HepG2 (cell line): Measurements from ENCODE around the gene CTDP1. TPM values are rescaled to one million over a fixed set of nuclear protein-coding genes. Genes with fewer than 3 reads are reported as not detected.

ENCODE experiments used
- ERF ChIP-seq: IDR thresholded peaks from 2 replicates; pipeline ENCODE4 v1.6.1; 2018; ENCODE audit warnings: missing biosample characterization, missing genetic modification reagents
- FOXA1 ChIP-seq, 2 experiments: fragments of 450-650 bp in 1 of 2; sonication (generic) in 1 of 2; formaldehyde crosslinking in 1 of 2; IDR thresholded peaks; 2 replicates each; pipeline versions ENCODE4 v1.4.0 to v1.6.1; 2016 to 2020; ENCODE audit warnings: missing genetic modification reagents in 1 of 2
- NFIC ChIP-seq: IDR thresholded peaks from 2 replicates; pipeline ENCODE4 v1.6.1; 2012; ENCODE audit warnings: mild to moderate bottlenecking, low read length, inconsistent platforms
- PTBP1 ChIP-seq: fragments of 200-400 bp; formaldehyde crosslinking; IDR thresholded peaks from 2 replicates; pipeline ENCODE4 v1.6.1; 2018; ENCODE audit warnings: low read length, low read depth; ENCODE audit not compliant: poor library complexity, severe bottlenecking
- SALL1 ChIP-seq: sonication (generic); formaldehyde crosslinking; IDR thresholded peaks from 2 replicates; pipeline ENCODE4 v1.8.0; 2022; ENCODE audit warnings: mild to moderate bottlenecking, missing genetic modification reagents
- SMYD3 ChIP-seq: sonication (generic); formaldehyde crosslinking; IDR thresholded peaks from 2 replicates; pipeline ENCODE4 v1.8.1; 2023; ENCODE audit warnings: mild to moderate bottlenecking, missing genetic modification reagents
- TFAP4 ChIP-seq: sonication (generic); IDR thresholded peaks from 2 replicates; pipeline ENCODE4 v1.6.1; 2016; ENCODE audit warnings: low read depth, borderline replicate concordance
- ZNF136 ChIP-seq: sonication (generic); formaldehyde crosslinking; IDR thresholded peaks from 2 replicates; pipeline ENCODE4 v1.8.1; 2022; ENCODE audit warnings: low read depth, mild to moderate bottlenecking, moderate library complexity, missing genetic modification reagents
- ZNF549 ChIP-seq: sonication (generic); formaldehyde crosslinking; IDR thresholded peaks from 2 replicates; pipeline ENCODE4 v1.5.0; 2020; ENCODE audit warnings: missing genetic modification reagents
- ZNF749 ChIP-seq: sonication (generic); formaldehyde crosslinking; IDR thresholded peaks from 2 replicates; pipeline ENCODE4 v1.8.0; 2022; ENCODE audit warnings: mild to moderate bottlenecking, missing genetic modification reagents, moderate library complexity, borderline replicate concordance
- ZNF891 ChIP-seq: sonication (generic); formaldehyde crosslinking; IDR thresholded peaks from 2 replicates; pipeline ENCODE4 v1.5.0; 2020; ENCODE audit warnings: mild to moderate bottlenecking, missing genetic modification reagents
- polyA plus RNA-seq, 8 experiments: library from polyadenylated mRNA; depleted of rRNA in 3 of 8; stranded (reverse) in 7 of 8; unstranded in 1 of 8; fragments of >200 nt; fragmentation: Illumina TruSeq in 4 of 8; extraction: Trizol in 4 of 8; gene quantifications; 2 replicates each; pipeline versions ENCODE4 v1.2.1 to v1.2.3, GENCODE V29; 2011 to 2016; ENCODE audit warnings: low read depth in 4 of 8, missing spikeins in 1 of 8, mixed read lengths in 1 of 8; ENCODE audit not compliant: insufficient read depth in 1 of 8
- total RNA-seq, 5 experiments: library from RNA; depleted of rRNA; stranded (reverse); fragments of >200 nt; fragmentation: Illumina TruSeq; extraction: Trizol; gene quantifications; 2 replicates each; pipeline ENCODE4 v1.2.3, GENCODE V29; 2016; ENCODE audit warnings: low read depth in 1 of 5
- TF ChIP-seq, protein P1 (sequence below): sonication (generic); formaldehyde crosslinking; IDR thresholded peaks from 2 replicates; pipeline ENCODE4 v1.9.0; 2021; ENCODE audit warnings: missing genetic modification reagents, borderline replicate concordance
- TF ChIP-seq, protein P2 (sequence below): sonication (generic); formaldehyde crosslinking; conservative IDR thresholded peaks from 2 replicates; pipeline ENCODE4 v1.8.1; 2023; ENCODE audit warnings: missing genetic modification reagents
- TF ChIP-seq, protein P3 (sequence below): sonication (generic); formaldehyde crosslinking; IDR thresholded peaks from 2 replicates; pipeline ENCODE4 v1.4.0; 2020; ENCODE audit warnings: low read depth, missing genetic modification reagents

CTDP1 gene
- total and polyA plus RNA-seq, 2 of the 13 experiments (the other 11 are each of a cell fraction or from before 2014, with no cell fraction given), result 6.9 to 11.0 TPM

DNA sequence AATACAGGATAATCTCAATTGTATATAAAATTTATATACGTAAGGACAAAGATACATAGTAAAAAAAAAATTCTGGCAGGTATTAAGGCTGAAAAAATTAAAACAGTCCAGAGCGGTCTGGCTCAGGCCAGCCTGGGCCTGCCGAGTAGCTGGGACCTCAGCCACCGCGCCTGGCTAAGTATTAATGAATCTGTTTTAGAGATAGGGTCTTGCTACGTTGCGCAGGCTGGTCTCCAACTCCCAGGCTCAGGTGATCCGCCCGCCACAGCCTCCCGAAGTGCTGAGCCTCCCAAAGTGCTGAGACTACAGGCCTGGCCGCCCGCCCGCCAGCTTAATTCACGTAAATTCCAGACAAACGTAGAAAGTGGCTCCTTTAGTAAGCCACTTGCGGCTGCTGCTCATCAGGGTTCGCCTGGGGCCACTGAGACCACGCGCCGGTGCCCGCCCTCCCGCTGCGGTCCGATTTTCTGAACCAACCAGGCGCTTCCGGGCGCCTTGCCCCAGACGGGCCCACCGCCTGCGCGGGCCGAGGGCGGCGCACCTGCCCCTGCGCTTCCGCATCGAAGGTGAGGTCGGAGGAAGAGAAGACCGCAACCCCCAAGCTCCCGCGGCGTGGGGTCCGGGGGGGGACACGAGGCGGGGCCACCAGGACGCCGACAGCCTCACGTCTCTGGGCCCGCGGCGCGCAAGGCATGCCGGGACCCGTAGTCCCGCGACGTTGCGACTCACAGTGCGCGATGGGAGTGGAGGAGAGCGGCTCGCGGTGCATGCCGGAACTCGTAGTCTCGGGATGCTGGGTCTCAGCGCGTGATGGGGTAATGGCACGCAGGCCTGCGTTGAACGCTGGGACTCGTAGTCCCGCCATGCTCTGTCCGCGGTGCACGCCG is 695 bp upstream of the CTDP1 start (continued):
- TF ChIP-seq, protein P1, sequence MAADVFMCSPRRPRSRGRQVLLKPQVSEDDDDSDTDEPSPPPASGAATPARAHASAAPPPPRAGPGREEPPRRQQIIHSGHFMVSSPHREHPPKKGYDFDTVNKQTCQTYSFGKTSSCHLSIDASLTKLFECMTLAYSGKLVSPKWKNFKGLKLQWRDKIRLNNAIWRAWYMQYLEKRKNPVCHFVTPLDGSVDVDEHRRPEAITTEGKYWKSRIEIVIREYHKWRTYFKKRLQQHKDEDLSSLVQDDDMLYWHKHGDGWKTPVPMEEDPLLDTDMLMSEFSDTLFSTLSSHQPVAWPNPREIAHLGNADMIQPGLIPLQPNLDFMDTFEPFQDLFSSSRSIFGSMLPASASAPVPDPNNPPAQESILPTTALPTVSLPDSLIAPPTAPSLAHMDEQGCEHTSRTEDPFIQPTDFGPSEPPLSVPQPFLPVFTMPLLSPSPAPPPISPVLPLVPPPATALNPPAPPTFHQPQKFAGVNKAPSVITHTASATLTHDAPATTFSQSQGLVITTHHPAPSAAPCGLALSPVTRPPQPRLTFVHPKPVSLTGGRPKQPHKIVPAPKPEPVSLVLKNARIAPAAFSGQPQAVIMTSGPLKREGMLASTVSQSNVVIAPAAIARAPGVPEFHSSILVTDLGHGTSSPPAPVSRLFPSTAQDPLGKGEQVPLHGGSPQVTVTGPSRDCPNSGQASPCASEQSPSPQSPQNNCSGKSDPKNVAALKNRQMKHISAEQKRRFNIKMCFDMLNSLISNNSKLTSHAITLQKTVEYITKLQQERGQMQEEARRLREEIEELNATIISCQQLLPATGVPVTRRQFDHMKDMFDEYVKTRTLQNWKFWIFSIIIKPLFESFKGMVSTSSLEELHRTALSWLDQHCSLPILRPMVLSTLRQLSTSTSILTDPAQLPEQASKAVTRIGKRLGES (CRISPR knock-in tag), result no peak
- TF ChIP-seq ZNF549 (CRISPR knock-in tag) (no peak), PTBP1 (peak; percentile 46), ZNF749 (peak; percentile 84), TFAP4 (peak; percentile 20; the same call in 1 of the 2 replicates), SALL1 (CRISPR knock-in tag) (peak; percentile 88), ERF (CRISPR knock-in tag) (peak; percentile 93), ZNF891 (CRISPR knock-in tag) (peak; percentile 74; the same call in 1 of the 2 replicates), ZNF136 (CRISPR knock-in tag) (0 out of 2 replicates have a peak, but pooled peaks have one; percentile 60), NFIC (no peak), SMYD3 (CRISPR knock-in tag) (no peak), FOXA1 (IDR thresholded peaks at IDR 0.05) (no peak), FOXA1 (CRISPR knock-in tag; IDR thresholded peaks at IDR 0.05) (no peak)
- TF ChIP-seq, protein P2, sequence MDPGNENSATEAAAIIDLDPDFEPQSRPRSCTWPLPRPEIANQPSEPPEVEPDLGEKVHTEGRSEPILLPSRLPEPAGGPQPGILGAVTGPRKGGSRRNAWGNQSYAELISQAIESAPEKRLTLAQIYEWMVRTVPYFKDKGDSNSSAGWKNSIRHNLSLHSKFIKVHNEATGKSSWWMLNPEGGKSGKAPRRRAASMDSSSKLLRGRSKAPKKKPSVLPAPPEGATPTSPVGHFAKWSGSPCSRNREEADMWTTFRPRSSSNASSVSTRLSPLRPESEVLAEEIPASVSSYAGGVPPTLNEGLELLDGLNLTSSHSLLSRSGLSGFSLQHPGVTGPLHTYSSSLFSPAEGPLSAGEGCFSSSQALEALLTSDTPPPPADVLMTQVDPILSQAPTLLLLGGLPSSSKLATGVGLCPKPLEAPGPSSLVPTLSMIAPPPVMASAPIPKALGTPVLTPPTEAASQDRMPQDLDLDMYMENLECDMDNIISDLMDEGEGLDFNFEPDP (CRISPR knock-in tag), result 0 out of 2 replicates have a peak, but pooled peaks have one; percentile 57
- TF ChIP-seq, protein P3, sequence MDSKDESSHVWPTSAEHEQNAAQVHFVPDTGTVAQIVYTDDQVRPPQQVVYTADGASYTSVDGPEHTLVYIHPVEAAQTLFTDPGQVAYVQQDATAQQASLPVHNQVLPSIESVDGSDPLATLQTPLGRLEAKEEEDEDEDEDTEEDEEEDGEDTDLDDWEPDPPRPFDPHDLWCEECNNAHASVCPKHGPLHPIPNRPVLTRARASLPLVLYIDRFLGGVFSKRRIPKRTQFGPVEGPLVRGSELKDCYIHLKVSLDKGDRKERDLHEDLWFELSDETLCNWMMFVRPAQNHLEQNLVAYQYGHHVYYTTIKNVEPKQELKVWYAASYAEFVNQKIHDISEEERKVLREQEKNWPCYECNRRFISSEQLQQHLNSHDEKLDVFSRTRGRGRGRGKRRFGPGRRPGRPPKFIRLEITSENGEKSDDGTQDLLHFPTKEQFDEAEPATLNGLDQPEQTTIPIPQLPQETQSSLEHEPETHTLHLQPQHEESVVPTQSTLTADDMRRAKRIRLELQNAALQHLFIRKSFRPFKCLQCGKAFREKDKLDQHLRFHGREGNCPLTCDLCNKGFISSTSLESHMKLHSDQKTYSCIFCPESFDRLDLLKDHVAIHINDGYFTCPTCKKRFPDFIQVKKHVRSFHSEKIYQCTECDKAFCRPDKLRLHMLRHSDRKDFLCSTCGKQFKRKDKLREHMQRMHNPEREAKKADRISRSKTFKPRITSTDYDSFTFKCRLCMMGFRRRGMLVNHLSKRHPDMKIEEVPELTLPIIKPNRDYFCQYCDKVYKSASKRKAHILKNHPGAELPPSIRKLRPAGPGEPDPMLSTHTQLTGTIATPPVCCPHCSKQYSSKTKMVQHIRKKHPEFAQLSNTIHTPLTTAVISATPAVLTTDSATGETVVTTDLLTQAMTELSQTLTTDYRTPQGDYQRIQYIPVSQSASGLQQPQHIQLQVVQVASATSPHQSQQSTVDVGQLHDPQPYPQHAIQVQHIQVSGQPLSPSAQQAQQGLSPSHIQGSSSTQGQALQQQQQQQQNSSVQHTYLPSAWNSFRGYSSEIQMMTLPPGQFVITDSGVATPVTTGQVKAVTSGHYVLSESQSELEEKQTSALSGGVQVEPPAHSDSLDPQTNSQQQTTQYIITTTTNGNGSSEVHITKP (CRISPR knock-in tag), result peak; percentile 89
